HPDE6-E6E7 (cell line): ENCODE measurements around the gene OLFM1.
"Not testable (repeated sequence)": the region's sequence is repeated elsewhere in the genome, so short reads cannot be mapped to it uniquely, and the experiment has no call there.

ENCODE experiments used
- DNase-seq: peaks from one replicate; pipeline ENCODE4 v3.0.0; 2011; ENCODE audit warnings: missing footprints; ENCODE audit errors: extremely low spot score

The OLFM1 gene

DNA sequence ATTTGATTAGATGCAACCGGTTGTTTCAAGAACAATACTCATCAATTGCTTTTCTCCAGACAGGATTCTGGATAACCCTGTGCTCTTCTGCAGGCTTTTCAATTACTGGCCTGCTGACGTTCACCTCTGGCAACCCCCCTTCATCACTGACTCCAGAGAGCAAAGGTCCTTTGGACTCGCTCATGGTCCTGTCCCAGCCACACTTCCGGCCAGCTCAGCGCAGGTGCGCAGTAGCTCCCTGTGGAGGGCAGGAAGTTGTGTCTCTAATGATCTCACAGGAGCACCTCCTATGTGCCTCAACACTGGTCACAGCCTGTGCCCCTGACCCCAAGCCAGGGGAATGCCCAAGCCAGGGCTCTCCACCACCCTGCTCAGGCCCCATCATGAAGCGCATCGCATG lies 44.0 kb downstream of the OLFM1 start:
- no peak for DNase-seq

DNA sequence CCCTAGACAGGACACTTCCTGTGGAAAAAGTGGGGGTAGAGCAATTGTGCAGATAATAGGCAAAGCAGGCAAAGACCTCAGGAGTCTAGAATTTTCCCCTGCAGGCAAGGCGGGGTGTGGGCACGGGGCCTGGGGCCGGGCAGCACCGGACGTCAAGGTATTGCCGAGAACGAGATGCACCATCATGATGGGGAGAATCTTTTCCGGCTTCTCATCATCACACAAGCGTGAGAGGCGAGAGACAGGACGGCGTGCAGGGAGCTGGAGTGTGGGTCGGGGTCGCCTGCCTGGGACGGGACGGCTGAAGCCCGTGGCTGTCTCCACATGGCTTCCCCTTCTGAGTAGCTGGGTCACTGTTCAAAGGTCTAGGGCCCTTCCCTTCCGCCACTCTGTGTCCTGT lies 44.5 kb downstream of the OLFM1 start:
- no peak for DNase-seq

DNA sequence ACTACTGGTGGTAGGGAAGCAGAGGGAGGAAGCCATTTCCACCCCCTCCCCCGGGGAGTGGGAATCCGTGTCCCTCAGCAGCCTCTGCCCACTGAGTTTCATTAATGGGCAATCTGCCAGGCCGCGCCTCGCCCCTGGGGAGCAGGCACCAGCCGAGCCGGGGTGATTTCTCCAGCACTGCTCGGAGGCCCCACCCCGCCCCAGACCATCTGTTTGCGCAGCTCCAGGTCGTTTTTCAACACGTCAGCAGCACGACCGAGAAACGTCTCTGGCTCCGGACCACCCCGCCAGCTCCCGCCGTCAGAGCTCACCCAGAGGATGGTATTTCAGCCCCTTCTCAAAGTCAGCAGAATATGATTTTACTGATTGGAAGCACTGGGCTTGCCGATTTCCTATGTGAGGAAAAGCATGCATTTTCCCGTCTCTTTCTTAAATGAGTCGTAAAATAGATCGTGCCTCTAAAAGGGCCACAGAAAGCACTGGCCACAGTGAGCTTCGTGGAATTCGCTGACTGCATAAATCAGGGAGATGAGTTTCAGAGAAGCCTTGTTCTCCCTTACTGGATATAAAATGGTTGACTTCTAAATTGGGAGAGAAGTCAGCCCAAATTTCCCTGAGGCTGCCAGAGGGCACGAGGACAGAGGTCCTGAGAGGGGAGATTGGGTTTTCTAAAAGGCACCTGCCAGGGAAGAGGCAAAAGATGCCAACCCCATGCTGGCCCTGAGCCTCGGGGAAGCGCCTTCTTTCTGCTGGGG lies 47.0 kb downstream of the OLFM1 start:
- no peak for DNase-seq

DNA sequence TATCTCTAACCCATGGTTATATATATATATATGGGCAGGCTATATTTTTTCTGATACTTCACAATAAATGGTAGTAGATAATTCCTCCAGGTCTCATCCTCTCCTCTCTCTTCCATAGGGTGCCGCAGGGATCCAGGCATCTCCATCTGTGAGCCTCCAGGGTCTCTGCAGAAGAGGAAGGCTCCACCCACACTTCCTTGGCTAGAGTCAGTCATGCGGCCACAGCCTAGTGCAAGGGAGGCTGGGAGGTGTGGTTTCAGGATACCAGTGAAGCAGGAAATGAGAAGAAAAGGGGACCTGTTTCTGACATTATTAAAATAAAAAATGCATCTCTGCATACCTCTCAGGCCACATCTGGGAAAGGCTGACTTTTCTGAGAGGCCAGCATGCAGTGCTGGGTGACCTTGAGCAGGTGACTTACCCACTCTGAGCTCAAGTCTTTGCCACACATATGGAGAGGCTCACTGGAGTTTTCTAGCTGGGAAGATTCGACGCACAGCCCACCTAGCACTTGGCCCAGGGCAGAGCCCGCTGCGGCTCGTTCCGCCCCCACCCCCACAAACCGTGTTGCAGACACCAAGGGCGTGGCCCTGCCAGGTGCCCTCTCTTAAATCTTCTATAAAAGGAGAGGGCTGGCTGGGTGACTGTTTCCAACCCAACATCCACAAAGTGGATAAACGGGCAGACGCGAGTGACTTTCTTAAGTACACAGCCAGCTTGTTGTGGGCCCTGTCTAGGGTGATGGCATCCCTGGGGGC lies 47.9 kb downstream of the OLFM1 start:
- no peak for DNase-seq

DNA sequence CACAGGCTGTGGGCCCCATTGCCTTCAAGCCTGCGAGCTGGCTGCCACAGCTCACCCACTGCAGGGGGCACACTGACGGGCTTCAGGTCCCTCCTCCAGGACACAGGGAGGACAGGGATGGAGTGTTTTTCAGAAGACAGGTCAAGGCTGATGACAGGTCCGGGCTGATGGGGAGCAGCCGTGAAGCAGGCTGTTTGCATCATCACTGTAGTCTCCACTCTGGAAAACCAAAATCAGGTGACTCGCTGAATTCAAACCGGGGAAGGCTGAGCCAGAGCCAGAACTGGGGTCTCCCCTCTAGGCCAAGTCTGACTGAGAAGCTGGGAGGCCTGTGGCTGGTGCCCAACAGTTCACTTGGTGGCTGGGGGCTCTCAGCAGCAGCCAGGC lies 48.5 kb downstream of the OLFM1 start:
- no peak for DNase-seq

DNA sequence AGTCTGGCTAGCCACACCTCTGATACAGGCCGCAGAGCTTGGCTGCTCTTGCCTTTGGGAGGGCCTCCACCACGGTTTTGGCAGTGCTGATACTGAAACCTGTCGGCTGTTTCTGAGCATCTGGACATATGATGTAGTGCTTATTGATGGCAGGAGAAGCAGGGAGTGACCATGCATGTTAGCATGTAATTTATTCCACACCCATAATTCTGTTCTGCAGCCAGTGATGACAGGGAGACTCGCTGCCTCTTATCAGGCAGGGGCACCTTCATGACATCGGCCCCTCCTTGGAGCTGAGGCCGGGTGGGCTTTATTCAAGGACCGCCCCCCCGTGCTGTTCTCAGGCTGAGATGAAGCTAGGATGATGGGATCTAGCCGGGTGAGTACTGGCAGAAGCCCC lies 49.0 kb downstream of the OLFM1 start:
- no peak for DNase-seq

DNA sequence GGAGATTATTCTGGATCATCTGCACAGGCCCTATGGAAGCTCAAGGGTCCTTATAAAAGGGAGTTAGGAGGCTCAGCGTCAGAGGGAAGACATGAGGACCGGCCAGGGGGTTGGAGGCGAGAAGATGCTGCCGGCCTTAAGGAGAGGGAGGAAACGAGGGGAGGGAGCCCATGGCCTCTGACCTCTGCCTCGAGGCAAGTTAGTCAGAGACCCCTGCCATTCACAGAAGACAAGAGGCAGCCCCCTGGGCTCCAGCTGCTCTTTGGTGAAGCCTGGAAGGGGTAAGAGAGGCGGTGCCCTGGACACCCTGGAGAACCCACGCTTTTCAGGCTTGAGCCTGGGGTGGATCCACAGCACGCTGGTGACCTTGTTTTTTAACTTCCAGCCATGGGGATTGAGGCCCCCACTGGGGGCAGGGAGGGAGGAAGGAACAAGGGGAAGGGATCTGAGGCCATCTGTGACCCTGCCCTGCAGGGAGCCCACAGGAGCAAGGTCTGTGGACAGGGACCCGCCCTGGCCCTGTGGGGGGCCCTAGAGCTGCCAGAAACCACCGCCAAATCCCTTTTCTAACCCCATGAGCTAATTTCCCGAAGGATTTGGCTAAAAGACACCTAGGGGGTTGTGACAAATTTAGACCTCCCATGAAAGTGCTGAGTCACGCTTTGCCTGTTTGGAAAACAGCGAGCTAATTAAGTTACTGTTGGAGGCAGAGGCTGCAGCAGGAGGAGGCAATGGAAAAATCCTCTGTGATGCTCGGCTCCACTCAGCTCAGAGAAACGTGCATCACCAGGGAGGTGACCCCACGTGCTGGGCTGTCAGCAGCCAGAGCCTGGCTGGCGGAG lies 49.7 kb downstream of the OLFM1 start:
- DNase-seq: no peak

DNA sequence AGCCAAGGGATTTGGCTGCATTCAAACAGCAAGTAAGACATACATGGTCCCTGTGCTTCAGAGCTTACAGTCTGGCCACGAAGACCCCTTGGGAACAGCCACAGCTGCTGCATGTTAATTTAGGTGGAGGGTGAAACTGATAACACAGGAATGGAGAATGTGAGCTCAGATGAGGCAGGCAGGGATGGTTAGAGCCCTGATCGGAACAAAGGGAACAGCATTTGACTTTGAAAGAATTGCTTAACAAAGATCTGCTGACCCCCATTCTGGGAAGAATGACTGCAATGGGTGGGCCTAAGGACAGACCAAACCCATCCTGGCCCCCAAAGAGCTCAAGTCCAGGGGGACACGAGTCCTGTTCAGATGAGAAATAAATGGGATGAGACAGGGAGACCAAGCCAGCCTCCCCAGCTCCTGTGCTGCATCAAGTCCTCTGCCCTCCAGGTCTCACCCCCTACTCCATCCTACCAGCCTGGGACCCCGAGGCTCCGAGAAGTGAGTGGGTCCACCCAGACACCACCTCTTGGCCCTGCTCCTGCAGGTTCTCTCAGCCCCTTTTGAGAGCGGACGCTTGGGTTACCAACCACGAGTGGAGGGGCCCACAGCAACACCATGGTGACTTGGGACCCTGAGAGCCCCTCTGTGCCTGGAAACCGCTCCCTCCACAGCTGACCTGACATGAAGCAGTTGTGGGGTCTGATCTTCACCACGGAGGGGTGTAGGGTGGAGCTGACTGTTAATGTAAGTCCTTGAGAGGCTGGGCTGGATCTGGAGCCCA lies 50.8 kb downstream of the OLFM1 start:
- no peak for DNase-seq

DNA sequence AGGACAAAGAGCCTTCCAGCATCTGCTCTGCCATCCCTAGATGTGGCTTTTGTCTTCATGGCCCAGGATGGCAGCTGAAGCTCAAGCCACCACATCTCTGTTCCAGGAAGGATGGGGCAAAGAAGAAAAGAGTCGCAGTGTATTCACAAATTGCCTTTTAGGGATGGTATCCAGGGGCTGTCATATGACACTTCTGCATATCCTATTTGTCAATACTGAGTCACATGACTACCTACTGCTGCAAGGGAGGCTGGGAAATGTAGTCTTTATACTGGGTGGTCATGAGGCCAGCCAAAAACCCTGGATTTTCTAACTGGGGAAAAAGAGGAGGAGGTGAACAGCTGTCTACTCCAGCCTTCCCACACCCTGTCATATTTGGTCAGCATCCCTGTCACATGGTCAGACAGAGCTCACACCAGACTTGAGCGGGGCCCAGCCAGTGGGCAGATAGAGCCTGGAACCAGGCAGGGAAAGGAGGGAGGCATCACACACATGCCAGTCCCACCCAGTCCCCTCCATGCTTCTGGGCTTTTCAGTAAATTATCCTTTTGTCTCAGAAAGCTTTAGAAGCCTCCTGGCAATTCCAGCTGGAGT lies 52.0 kb downstream of the OLFM1 start:
- DNase-seq: no peak

DNA sequence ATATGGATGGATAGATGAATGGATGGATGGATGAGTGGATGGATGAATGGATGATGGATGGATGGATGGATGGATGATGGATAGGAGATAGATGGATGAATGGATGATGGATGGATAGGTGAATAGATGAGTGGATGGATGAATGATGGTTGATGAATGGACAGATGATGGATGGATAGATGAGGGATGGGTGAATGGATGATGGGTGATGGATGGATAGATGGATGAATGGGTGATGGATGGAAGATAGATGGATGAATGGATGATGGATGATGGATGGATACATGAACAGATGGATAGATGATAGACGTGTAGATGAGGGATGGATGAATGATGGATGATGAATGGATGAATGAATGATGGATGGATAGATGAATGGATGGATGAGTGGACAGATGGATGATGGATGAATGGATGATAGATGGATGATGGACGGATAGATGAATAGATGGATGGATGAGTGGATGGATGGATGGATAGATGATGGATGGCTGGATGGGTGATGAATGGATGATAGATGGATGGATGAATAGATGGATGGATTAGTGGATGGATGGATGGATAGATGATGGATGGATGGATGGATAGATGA lies 53.8 kb downstream of the OLFM1 start:
- no peak for DNase-seq

DNA sequence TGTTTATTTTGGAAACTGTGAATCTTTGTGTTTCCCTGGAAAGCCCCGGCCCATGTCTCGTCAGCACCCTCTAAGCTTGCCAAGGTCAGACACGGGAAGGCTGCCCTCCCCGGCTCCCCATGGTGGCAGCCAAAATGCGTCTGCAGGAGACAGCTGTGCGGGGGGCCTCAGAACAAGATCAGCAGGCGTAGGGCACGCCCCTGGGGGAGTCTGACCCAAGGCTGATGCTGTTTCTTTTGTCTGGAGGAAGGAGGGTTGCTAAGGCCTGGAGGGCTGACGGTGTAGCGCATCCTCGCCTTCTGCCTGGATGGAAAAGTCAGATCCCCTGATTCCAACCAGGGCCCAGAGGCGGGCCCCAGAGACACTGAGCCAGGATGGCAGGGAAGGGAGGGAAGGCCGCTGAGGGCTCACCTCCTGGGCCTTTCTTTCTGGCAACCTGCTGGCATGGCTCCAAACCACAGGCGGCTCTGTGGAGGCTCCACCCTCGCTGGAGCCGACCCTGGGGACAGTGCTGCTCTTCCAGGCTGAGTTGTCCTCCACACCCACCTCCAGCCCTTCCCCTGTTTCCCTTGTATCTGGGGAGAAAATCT lies 57.2 kb downstream of the OLFM1 start:
- no peak for DNase-seq

DNA sequence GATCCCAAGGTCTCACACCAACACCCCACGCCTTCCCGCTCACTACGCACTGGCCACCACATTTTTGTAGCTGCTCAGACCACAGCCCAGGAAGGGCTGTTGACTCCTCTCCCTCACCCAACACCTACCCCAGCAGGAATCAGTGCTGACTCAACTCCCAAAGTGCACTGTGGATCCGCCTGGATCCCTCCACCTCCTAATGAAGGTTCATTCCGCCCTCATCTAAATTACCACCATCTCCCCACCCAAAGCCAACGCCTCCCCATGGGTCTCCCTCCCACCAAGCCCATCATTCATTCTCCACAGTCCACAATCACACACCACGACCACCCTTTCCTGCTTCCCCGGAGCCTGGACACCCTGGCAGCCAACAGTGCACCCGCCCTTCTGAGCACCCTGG lies 57.8 kb downstream of the OLFM1 start:
- DNase-seq: no peak

DNA sequence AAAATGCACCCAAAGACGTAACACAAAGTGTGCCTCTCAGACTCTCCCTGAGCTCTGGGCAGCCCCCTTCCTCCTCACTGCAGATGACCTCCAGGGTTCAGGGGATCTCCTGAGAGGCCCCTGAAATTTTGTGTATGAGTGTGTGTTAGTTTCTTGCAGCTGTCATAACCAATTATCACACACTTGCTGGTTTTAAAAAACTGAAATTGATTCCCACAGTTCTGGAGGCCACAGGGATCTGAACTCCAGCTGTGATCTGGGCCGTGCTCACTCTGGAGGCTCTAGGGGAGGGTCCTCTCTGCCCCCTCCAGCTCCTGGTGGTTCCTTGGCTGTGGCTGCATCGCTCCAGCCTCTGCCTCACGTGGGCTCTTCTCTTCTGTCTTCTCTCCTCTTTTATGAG lies 58.8 kb downstream of the OLFM1 start:
- no peak for DNase-seq

DNA sequence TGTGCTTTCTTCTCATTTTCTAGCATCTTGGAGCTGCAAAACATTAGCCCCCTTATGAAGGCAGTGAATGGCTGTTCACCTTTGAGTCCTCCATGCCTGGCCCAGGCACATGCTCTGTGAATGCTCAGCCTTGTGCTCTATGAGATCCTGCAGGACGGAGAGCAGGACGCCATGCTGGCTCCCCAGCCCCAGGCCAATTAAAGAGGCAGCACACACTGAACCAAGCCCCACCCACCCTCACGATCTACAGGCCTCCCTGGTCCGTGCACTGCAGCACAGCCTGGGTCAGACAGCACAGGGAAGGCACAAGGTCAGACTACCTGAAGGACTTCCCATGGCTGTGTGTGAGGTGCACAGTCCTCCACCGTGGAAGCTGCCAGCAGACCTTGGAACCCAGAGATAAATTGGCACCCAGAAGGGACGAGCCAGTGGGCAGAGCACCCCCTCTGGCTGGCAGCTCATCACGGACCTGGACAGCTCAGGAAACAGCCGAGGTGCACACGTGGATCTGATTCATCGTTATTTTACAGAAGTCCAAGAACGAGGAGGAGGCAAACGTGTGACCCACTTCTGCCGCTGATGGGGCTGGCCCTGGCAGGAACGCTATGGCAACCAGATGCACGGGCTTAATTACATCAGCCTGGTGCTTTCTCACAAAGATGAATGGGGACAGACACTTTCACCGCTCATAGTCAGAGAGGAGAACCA lies 59.5 kb downstream of the OLFM1 start:
- DNase-seq: no peak

DNA sequence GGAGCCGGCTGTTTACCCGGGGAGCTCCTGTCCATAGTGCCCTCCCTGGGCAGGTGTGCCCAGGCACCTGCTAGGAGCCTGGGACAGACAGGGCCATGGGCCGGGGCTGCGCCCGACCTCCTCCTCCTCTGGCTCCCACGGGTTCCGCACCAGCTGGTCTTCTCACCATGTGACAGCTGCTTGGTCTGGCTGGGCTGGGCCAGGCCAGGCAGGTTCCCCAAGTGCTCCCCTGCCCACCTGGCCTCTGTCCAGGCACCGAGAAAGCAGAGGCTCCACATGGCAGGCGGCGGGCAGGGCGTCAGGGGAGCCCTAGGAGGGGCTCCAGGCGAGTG lies 60.0 kb downstream of the OLFM1 start:
- no peak for DNase-seq

DNA sequence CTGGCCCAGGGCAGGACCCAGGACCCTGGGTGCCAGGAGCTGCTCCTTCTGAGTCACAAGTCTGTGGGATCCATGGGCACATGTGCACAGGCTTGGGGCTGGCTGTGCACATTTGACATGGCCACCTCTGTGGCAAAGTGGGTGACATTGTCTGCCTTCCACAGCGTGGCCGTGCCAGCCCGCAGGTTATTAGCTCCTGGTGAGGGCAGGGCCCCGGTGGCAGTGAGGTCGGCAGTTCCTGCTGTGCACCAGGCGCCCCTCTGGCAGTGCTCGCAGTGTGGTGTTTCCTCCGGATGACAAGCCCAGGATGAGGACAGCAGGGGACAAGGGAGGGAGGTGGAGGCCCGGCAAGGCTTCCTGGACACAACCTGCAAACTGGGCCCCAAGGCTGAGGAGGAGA lies 60.5 kb downstream of the OLFM1 start:
- no peak for DNase-seq

DNA sequence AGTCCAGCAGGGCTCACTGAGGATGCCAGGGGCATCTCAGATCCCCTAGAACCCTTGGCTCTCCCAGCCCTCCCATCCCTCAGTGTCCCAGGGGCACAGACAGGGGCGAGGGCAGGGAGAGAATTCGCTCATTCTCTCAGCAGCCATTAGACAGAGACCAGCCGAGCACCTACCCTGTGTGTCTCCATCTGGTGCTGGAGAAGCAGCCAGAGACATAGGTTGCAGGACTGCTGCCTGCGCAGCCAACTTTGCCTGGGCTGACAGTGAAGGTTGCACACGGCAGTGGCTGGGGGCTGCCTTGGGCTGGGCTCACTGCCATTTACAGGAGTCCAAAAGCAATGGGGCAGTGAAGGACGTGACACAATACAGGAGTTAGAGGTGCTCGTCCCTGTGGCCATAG lies 60.9 kb downstream of the OLFM1 start:
- no peak for DNase-seq

DNA sequence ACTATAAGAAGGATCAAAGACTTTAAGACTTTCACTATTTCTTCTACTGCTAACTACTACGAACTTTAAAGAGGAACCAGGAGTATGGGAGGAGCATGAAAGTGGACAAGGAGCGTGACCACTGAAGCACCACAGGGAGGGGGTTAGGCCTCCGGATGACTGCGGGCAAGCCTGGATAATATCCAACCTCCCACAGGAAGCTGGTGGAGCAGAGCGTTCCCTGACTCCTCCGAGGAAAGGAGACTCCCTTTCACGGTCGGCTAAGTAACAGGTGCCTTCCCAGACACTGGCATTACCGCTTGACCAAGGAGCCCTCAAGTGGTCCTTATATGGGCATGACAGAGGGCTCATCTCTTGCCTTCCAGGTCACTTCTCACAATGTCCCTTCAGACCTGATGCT lies 62.4 kb downstream of the OLFM1 start:
- DNase-seq: not testable (repeated sequence)

DNA sequence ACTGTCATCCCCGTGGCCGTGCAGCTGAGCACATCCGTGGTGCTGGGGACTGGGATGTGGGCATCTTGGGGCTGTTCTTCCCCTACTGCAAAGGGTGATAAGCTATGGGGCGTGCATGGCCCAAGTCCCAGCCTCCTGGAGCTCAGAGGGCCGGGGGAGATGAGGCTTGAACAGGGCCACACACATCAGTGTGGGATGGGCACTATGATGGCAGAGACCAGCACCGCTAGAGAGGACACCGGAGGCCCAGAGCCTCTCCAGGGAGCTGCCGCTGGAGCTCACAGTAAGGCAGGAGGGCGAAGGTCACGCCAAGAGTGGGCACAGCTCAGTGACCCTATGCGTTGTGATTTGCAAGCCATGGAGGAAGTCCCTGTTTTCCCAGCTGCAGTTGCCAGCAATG lies 63.5 kb downstream of the OLFM1 start:
- DNase-seq: no peak
